GM23338 (cell line): ENCODE results near the gene CHST15. TPM values are rescaled to one million over a fixed set of nuclear protein-coding genes. Genes with fewer than 3 reads are reported as not detected.

ENCODE experiments used
- ATAC-seq: fragments of 200-7000 bp; cut with Tn5 transposase; 3 replicates; pipeline ENCODE4 v1.9.1; 2020
- DNase-seq: peaks from one replicate; pipeline ENCODE4 v3.0.0-alpha.2; 2015; ENCODE audit warnings: low spot score
- H2AFZ ChIP-seq: fragments of 200-600 bp; sonication (generic); 2 replicates; pipeline ENCODE4 v1.8.0; 2016; ENCODE audit warnings: antibody characterized with exemption, mild to moderate bottlenecking, moderate library complexity
- H3F3A ChIP-seq: fragments of 200-600 bp; sonication (generic); replicated peaks from 2 replicates; pipeline ENCODE4 v1.8.0; 2017; ENCODE audit warnings: antibody characterized with exemption, mixed run types, low read depth
- H3K27ac ChIP-seq: fragments of 200-600 bp; sonication (generic); 2 replicates; pipeline ENCODE4 v1.6.1; 2016; ENCODE audit warnings: low read depth
- H3K27me3 ChIP-seq: fragments of 200-600 bp; sonication (generic); 2 replicates; pipeline ENCODE4 v1.8.0; 2016; ENCODE audit warnings: mild to moderate bottlenecking, mixed run types, moderate library complexity; ENCODE audit not compliant: insufficient read depth
- H3K36me3 ChIP-seq: fragments of 200-600 bp; sonication (generic); 2 replicates; pipeline ENCODE4 v1.8.0; 2016; ENCODE audit warnings: mild to moderate bottlenecking; ENCODE audit not compliant: insufficient read depth
- H3K4me1 ChIP-seq: fragments of 200-600 bp; sonication (generic); 2 replicates; pipeline ENCODE4 v1.8.0; 2016; ENCODE audit warnings: mild to moderate bottlenecking, moderate library complexity; ENCODE audit not compliant: insufficient read depth
- H3K4me2 ChIP-seq: fragments of 200-600 bp; sonication (generic); 2 replicates; pipeline ENCODE4 v1.7.1; 2017; ENCODE audit warnings: mixed run types
- H3K4me3 ChIP-seq: fragments of 200-600 bp; sonication (generic); 2 replicates; pipeline ENCODE4 v1.6.1; 2016; ENCODE audit warnings: mixed run types
- H3K79me2 ChIP-seq: fragments of 200-600 bp; sonication (generic); replicated peaks from 2 replicates; pipeline ENCODE4 v1.8.0; 2017; ENCODE audit warnings: mild to moderate bottlenecking; ENCODE audit not compliant: insufficient read depth
- H3K9me2 ChIP-seq: fragments of 200-600 bp; sonication (generic); 2 replicates; pipeline ENCODE4 v1.8.0; 2017; ENCODE audit not compliant: insufficient read depth
- H4K20me1 ChIP-seq: fragments of 200-600 bp; sonication (generic); replicated peaks from 2 replicates; pipeline ENCODE4 v1.8.0; 2017; ENCODE audit warnings: mild to moderate bottlenecking; ENCODE audit not compliant: insufficient read depth
- H3K27ac Mint-ChIP-seq: 2 replicates; pipeline ENCODE4 v1.8.0; 2020; ENCODE audit warnings: inconsistent platforms, mild to moderate bottlenecking, moderate library complexity, mixed read lengths
- H3K27me3 Mint-ChIP-seq: 3 replicates; pipeline ENCODE4 v1.8.0; 2022; ENCODE audit warnings: low read depth, mild to moderate bottlenecking, moderate library complexity, mixed read lengths, inconsistent platforms; ENCODE audit not compliant: insufficient read depth, poor library complexity
- H3K36me3 Mint-ChIP-seq: 3 replicates; pipeline ENCODE4 v1.8.0; 2021; ENCODE audit warnings: low read depth, mild to moderate bottlenecking, inconsistent platforms, moderate library complexity, mixed read lengths
- H3K4me1 Mint-ChIP-seq: 3 replicates; pipeline ENCODE4 v1.8.0; 2020; ENCODE audit warnings: mild to moderate bottlenecking, inconsistent platforms, mixed read lengths
- H3K4me3 Mint-ChIP-seq: 3 replicates; pipeline ENCODE4 v1.8.0; 2021; ENCODE audit warnings: moderate library complexity, mild to moderate bottlenecking, inconsistent platforms, mixed read lengths
- H3K9me3 Mint-ChIP-seq: 3 replicates; pipeline ENCODE4 v1.8.0; 2020; ENCODE audit warnings: moderate library complexity, mild to moderate bottlenecking, inconsistent platforms, mixed read lengths
- CREB1 ChIP-seq: fragments of 250-450 bp; sonication (Bioruptor Pico); IDR thresholded peaks from 2 replicates; pipeline ENCODE4 v1.5.0; 2020; ENCODE audit warnings: low read depth, mild to moderate bottlenecking, moderate library complexity
- EZH2 ChIP-seq: fragments of 200-600 bp; sonication (generic); IDR thresholded peaks from one replicate; pipeline ENCODE4 v1.8.0; 2017; ENCODE audit warnings: antibody characterized with exemption, mild to moderate bottlenecking, low read depth; ENCODE audit not compliant: unreplicated experiment
- EZH2phosphoT487 ChIP-seq: fragments of 200-600 bp; sonication (generic); IDR thresholded peaks from one replicate; pipeline ENCODE4 v1.8.1; 2018; ENCODE audit warnings: antibody characterized with exemption; ENCODE audit not compliant: unreplicated experiment
- JUNB ChIP-seq: IDR thresholded peaks from one replicate; pipeline ENCODE4 v1.6.1; 2016; ENCODE audit warnings: antibody characterized with exemption; ENCODE audit not compliant: unreplicated experiment
- NANOG ChIP-seq: IDR thresholded peaks from 2 replicates; pipeline ENCODE4 v1.6.1; 2016; ENCODE audit warnings: antibody characterized with exemption, borderline replicate concordance
- POLR2AphosphoS5 ChIP-seq: IDR thresholded peaks from 2 replicates; pipeline ENCODE4 v1.6.1; 2016; ENCODE audit warnings: antibody characterized with exemption, low read depth
- STAT1 ChIP-seq: IDR thresholded peaks from one replicate; pipeline ENCODE4 v1.6.1; 2016; ENCODE audit warnings: antibody characterized with exemption; ENCODE audit not compliant: unreplicated experiment
- ZNF114 ChIP-seq: fragments of 250-450 bp; sonication (Bioruptor Pico); IDR thresholded peaks from 2 replicates; pipeline ENCODE4 v1.5.0; 2020; ENCODE audit warnings: mild to moderate bottlenecking, moderate library complexity
- ZNF331 ChIP-seq: fragments of 250-450 bp; sonication (Bioruptor Pico); IDR thresholded peaks from 2 replicates; pipeline ENCODE4 v1.5.0; 2020; ENCODE audit warnings: low read depth, mild to moderate bottlenecking, moderate library complexity
- polyA plus RNA-seq: library from polyadenylated mRNA; unstranded; fragments of >200 nt; fragmentation: Nextera tagmentation; extraction: Ambion mirVana; gene quantifications from 2 replicates; pipeline ENCODE4 v1.2.1, GENCODE V29; 2016
- total RNA-seq: library from RNA; depleted of rRNA; stranded (reverse); fragments of >200 nt; shearing (Covaris generic); gene quantifications from 2 replicates; pipeline ENCODE4 v1.2.3, GENCODE V29; 2014
- TF ChIP-seq, protein P1 (sequence below), 2 experiments: fragments of 200-600 bp in 1 of 2; sonication (generic) in 1 of 2; conservative IDR thresholded peaks; 2 replicates each; pipeline versions ENCODE4 v1.5.1 to v1.6.1; 2016 to 2017; ENCODE audit warnings: antibody characterized with exemption in 2 of 2, low read depth in 2 of 2, mild to moderate bottlenecking in 2 of 2, moderate library complexity in 1 of 2
- TF ChIP-seq, protein P2 (sequence below): fragments of 250-450 bp; sonication (Bioruptor Pico); IDR thresholded peaks from 2 replicates; pipeline ENCODE4 v1.5.0; 2020; ENCODE audit warnings: mild to moderate bottlenecking, moderate library complexity
- TF ChIP-seq, protein P3 (sequence below): IDR thresholded peaks from one replicate; pipeline ENCODE4 v1.6.1; 2018; ENCODE audit warnings: antibody characterized with exemption; ENCODE audit not compliant: unreplicated experiment
- TF ChIP-seq, protein P4 (sequence below): IDR thresholded peaks from 2 replicates; pipeline ENCODE4 v1.6.1; 2016; ENCODE audit warnings: antibody characterized with exemption

The CHST15 gene
- total and polyA plus RNA-seq, 2 experiments from 2014 or later: 2.6 to 11.2 TPM

DNA sequence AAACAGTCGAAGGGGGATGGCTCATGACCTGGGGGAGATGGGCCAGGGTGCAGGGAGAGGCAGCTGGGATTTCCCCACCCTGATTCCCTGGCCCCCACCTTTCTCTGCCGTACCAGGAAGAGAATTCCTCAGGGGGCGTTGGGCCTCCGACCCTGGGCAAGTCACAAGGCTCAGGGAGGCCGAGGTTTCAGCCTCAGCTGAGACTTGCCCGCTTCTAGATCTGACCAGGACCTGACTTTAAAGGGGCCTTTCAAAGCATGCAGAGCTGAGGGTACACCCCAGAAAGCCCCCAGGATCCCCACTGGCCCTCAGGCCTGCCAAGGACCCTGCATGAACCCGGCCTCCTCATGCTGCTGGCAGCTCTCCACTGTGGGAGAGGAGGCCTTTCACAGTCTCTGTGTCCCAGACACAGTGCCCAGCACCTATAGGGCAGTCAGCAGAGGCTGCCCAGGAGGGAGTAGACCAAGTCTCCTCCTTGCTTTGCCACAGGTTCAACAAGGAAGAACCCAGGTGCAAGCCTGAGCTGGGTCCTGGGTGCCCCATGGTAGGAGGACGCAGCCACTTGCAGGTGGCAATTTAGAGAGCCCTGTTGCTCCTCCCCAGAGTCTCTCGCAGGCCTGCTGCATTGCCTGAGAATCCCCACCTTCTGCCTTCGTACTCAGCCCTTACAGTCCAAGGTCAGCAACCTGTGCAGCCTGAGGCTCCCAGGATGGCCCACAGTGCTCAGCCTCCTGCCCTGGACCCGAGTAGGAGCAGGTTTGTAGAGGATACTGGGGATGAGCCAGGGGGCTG lies 89.3 kb downstream of the CHST15 start:
- Mint-ChIP-seq H3K9me3 (no peaks in the 10 kb centered on the region), H3K36me3 (peaks cover 5% of the 10 kb centered on the region), H3K27me3 (peaks cover 15% of the 10 kb centered on the region), H3K4me3 (no peak overlapping the region), H3K27ac (no peak overlapping the region), H3K4me1 (peaks cover 15% of the 10 kb centered on the region)
- H4K20me1 ChIP-seq: no peaks in the 10 kb centered on the region
- no peak overlapping the region for H2AFZ ChIP-seq
- no peak for ATAC-seq
- H3K36me3 ChIP-seq: no peaks in the 10 kb centered on the region
- no peaks in the 10 kb centered on the region for H3K9me2 ChIP-seq
- H3K79me2 ChIP-seq: no peaks in the 10 kb centered on the region
- DNase-seq: no peak
- H3K4me1 ChIP-seq: no peaks in the 10 kb centered on the region
- H3F3A ChIP-seq: no peaks in the 10 kb centered on the region
- no peak overlapping the region for H3K27ac ChIP-seq
- no peak overlapping the region for H3K4me2 ChIP-seq
- TF ChIP-seq, protein P1, sequence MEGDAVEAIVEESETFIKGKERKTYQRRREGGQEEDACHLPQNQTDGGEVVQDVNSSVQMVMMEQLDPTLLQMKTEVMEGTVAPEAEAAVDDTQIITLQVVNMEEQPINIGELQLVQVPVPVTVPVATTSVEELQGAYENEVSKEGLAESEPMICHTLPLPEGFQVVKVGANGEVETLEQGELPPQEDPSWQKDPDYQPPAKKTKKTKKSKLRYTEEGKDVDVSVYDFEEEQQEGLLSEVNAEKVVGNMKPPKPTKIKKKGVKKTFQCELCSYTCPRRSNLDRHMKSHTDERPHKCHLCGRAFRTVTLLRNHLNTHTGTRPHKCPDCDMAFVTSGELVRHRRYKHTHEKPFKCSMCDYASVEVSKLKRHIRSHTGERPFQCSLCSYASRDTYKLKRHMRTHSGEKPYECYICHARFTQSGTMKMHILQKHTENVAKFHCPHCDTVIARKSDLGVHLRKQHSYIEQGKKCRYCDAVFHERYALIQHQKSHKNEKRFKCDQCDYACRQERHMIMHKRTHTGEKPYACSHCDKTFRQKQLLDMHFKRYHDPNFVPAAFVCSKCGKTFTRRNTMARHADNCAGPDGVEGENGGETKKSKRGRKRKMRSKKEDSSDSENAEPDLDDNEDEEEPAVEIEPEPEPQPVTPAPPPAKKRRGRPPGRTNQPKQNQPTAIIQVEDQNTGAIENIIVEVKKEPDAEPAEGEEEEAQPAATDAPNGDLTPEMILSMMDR (conservative IDR thresholded peaks at IDR 0.05; ENCODE audit: low read depth in 2 of 2): no peak
- TF ChIP-seq, protein P2, sequence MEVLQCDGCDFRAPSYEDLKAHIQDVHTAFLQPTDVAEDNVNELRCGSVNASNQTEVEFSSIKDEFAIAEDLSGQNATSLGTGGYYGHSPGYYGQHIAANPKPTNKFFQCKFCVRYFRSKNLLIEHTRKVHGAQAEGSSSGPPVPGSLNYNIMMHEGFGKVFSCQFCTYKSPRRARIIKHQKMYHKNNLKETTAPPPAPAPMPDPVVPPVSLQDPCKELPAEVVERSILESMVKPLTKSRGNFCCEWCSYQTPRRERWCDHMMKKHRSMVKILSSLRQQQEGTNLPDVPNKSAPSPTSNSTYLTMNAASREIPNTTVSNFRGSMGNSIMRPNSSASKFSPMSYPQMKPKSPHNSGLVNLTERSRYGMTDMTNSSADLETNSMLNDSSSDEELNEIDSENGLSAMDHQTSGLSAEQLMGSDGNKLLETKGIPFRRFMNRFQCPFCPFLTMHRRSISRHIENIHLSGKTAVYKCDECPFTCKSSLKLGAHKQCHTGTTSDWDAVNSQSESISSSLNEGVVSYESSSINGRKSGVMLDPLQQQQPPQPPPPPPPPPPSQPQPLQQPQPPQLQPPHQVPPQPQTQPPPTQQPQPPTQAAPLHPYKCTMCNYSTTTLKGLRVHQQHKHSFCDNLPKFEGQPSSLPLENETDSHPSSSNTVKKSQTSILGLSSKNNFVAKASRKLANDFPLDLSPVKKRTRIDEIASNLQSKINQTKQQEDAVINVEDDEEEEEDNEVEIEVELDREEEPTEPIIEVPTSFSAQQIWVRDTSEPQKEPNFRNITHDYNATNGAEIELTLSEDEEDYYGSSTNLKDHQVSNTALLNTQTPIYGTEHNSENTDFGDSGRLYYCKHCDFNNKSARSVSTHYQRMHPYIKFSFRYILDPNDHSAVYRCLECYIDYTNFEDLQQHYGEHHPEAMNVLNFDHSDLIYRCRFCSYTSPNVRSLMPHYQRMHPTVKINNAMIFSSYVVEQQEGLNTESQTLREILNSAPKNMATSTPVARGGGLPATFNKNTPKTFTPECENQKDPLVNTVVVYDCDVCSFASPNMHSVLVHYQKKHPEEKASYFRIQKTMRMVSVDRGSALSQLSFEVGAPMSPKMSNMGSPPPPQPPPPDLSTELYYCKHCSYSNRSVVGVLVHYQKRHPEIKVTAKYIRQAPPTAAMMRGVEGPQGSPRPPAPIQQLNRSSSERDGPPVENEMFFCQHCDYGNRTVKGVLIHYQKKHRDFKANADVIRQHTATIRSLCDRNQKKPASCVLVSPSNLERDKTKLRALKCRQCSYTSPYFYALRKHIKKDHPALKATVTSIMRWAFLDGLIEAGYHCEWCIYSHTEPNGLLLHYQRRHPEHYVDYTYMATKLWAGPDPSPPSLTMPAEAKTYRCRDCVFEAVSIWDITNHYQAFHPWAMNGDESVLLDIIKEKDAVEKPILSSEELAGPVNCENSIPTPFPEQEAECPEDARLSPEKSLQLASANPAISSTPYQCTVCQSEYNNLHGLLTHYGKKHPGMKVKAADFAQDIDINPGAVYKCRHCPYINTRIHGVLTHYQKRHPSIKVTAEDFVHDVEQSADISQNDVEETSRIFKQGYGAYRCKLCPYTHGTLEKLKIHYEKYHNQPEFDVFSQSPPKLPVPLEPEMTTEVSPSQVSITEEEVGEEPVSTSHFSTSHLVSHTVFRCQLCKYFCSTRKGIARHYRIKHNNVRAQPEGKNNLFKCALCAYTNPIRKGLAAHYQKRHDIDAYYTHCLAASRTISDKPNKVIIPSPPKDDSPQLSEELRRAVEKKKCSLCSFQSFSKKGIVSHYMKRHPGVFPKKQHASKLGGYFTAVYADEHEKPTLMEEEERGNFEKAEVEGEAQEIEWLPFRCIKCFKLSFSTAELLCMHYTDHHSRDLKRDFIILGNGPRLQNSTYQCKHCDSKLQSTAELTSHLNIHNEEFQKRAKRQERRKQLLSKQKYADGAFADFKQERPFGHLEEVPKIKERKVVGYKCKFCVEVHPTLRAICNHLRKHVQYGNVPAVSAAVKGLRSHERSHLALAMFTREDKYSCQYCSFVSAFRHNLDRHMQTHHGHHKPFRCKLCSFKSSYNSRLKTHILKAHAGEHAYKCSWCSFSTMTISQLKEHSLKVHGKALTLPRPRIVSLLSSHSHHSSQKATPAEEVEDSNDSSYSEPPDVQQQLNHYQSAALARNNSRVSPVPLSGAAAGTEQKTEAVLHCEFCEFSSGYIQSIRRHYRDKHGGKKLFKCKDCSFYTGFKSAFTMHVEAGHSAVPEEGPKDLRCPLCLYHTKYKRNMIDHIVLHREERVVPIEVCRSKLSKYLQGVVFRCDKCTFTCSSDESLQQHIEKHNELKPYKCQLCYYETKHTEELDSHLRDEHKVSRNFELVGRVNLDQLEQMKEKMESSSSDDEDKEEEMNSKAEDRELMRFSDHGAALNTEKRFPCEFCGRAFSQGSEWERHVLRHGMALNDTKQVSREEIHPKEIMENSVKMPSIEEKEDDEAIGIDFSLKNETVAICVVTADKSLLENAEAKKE (CRISPR knock-in tag): no peak
- TF ChIP-seq, protein P3, sequence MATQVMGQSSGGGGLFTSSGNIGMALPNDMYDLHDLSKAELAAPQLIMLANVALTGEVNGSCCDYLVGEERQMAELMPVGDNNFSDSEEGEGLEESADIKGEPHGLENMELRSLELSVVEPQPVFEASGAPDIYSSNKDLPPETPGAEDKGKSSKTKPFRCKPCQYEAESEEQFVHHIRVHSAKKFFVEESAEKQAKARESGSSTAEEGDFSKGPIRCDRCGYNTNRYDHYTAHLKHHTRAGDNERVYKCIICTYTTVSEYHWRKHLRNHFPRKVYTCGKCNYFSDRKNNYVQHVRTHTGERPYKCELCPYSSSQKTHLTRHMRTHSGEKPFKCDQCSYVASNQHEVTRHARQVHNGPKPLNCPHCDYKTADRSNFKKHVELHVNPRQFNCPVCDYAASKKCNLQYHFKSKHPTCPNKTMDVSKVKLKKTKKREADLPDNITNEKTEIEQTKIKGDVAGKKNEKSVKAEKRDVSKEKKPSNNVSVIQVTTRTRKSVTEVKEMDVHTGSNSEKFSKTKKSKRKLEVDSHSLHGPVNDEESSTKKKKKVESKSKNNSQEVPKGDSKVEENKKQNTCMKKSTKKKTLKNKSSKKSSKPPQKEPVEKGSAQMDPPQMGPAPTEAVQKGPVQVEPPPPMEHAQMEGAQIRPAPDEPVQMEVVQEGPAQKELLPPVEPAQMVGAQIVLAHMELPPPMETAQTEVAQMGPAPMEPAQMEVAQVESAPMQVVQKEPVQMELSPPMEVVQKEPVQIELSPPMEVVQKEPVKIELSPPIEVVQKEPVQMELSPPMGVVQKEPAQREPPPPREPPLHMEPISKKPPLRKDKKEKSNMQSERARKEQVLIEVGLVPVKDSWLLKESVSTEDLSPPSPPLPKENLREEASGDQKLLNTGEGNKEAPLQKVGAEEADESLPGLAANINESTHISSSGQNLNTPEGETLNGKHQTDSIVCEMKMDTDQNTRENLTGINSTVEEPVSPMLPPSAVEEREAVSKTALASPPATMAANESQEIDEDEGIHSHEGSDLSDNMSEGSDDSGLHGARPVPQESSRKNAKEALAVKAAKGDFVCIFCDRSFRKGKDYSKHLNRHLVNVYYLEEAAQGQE: no peak
- TF ChIP-seq EZH2: no peak
- TF ChIP-seq ZNF331 (CRISPR knock-in tag): no peak
- no peak for TF ChIP-seq NANOG
- no peak for TF ChIP-seq ZNF114 (CRISPR knock-in tag)
- TF ChIP-seq, protein P4, sequence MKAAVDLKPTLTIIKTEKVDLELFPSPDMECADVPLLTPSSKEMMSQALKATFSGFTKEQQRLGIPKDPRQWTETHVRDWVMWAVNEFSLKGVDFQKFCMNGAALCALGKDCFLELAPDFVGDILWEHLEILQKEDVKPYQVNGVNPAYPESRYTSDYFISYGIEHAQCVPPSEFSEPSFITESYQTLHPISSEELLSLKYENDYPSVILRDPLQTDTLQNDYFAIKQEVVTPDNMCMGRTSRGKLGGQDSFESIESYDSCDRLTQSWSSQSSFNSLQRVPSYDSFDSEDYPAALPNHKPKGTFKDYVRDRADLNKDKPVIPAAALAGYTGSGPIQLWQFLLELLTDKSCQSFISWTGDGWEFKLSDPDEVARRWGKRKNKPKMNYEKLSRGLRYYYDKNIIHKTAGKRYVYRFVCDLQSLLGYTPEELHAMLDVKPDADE: no peak
- no peak for TF ChIP-seq JUNB
- no peak for TF ChIP-seq POLR2AphosphoS5
- no peak for TF ChIP-seq CREB1 (CRISPR knock-in tag)
- no peak for TF ChIP-seq EZH2phosphoT487
- TF ChIP-seq STAT1: no peak
- no peak overlapping the region for H3K4me3 ChIP-seq
- no peaks in the 10 kb centered on the region for H3K27me3 ChIP-seq
